ENCODE data around the gene SHC2.
"Not testable (repeated sequence)": the region's sequence is repeated elsewhere in the genome, so short reads cannot be mapped to it uniquely, and the experiment has no call there.

Gene SHC2

DNA sequence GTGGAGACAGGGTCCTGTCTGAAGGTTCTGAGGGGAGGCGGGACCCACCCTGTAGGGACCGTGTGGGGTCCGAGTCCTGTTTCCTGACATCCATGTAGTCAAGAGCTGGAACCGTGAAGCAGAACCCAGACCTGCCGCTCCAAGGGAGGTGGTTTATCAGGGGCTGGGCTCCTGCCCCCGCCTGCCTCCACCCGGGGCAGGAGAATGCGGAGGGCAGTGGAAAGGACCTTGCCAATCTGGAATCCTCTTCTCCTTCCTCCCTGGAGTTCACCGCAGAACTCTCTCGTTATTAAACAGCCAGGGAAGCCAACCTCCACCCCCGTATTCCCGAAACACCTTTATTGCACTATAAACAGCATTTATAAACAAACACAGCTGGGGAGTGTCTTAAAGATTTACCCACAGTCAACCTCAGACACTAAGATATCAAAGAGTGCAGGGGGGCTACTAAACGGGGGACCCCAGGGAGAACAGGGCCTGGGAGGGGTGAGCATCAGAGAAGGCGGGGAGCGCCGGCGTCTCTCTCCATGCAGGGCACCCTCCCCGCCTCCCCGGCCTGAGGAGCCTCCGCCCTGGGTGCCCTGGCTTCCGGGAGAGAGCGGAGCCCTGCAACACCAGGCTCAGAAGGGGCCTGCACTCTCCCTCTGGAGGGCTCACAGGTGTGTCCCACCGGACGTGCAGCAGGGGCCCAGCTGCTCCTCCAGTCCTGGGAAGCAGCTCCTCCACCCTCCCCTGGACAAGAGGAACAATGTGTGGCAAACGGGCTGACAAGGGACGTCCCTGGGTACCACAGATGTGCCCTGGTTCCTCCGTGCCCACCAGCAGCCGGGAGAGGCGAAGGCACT is 55.5 kb downstream of the SHC2 start:
- TF ChIP-seq TAF1 (IDR thresholded peaks at IDR 0.05; ENCODE audit: borderline replicate concordance, low read depth, low read length) = no peak
- TF ChIP-seq POLR2AphosphoS5 (IDR thresholded peaks at IDR 0.05; ENCODE audit: low read depth, low read length) = no peak
- no peak for TF ChIP-seq POLR2A (IDR thresholded peaks at IDR 0.05; ENCODE audit: low read depth, low read length)
- no peak for DNase-seq (ENCODE audit: insufficient read length)
- FAIRE-seq = no peak

DNA sequence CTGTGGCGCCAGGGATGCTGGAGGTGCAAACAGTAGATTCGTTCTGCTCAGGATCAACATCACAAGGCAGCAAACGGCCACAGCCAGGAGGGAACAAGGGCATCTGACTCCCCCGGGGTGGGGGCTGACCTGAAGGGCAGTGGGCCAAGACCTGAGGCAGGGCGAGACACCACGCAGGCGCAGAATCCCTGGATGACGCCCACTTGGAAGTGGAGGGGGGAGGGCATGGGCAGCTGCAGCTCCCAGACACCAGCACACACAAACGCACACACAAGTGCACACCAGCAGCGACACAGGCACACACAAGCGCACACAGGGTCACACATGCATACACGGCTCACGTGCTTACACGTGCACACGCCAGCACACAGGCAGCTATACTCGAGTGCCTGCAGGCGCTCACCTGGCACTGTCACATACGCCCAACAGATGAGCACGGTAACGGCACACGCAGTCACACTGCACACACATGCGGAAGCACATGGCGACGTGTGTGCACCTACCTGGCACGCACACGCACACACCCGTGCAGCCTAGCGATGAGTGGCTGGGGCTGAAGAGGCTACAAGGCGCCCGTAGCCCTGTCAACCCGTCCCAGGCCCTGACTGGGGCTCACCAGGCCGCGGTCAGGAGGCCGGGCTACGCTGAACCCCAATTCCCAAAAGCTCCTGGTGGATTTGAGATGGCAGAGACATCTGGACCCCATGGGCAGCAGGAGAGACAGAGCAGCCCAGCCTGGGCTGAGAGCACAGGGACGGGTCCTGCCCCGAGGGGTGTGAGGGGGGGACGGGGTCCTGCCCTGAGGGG is 57.4 kb downstream of the SHC2 start:
- TF ChIP-seq POLR2A (IDR thresholded peaks at IDR 0.05; ENCODE audit: low read depth, low read length) (no peak), POLR2AphosphoS5 (IDR thresholded peaks at IDR 0.05; ENCODE audit: low read depth, low read length) (no peak), TAF1 (IDR thresholded peaks at IDR 0.05; ENCODE audit: borderline replicate concordance, low read depth, low read length) (no peak)
- FAIRE-seq = no peak
- DNase-seq (ENCODE audit: insufficient read length) = no peak

DNA sequence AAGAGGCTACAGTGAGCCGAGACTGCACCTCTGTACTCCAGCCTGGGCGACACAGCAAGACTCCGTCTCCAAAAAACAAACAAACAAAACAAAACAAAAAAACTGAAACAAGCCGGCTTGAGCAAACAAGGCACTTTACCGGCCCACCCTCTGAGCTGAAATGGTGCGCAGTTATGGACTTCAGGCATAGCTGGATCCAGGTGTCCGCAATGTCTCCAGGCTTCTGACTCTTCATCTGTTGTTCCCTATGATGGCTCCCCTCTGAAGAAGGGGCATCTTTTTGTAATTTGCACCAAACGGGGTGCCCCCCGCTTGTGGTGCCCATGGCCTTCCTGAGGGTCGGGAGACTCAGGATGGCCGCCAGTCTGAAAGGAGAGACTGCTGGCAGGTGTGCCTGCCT is 58.0 kb downstream of the SHC2 start:
- FAIRE-seq (no peak), DNase-seq (ENCODE audit: insufficient read length) (no peak)
- TF ChIP-seq POLR2AphosphoS5 (IDR thresholded peaks at IDR 0.05; ENCODE audit: low read depth, low read length) = no peak
- TF ChIP-seq POLR2A (IDR thresholded peaks at IDR 0.05; ENCODE audit: low read depth, low read length) = no peak
- no peak for TF ChIP-seq TAF1 (IDR thresholded peaks at IDR 0.05; ENCODE audit: borderline replicate concordance, low read depth, low read length)

DNA sequence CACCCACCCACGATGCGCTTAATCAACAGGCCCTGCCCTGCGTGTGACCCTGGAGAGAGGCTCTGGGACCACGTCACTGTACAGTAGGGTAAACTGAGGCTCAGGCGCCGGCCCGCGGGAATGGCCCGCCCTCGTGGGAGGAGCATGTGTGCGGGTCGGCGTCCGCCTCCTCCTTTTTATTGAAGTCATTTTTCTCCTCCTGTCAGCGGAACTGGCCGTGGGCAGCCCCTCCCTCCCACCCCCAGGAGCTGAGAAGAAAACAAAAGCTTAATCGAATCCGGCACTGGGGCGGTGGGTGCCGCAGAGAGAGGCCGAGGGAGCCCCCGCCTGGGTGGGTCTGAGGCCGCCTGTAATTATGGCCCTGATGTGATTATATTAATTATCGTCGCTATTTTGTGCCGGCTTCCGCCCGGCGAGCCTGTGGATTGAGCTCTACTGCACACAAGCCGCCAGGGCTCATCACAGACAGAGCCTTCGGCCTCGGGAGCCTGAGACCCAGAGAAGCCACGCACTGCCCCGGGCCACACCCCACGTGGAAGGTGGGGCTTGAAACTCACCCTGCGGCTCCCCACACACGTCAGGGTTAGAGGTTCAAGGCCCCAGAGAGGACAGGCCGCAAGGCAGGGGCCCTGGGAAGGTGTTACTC is 58.8 kb downstream of the SHC2 start:
- TF ChIP-seq POLR2A (IDR thresholded peaks at IDR 0.05; ENCODE audit: low read depth, low read length) (no peak), TAF1 (IDR thresholded peaks at IDR 0.05; ENCODE audit: borderline replicate concordance, low read depth, low read length) (no peak), POLR2AphosphoS5 (IDR thresholded peaks at IDR 0.05; ENCODE audit: low read depth, low read length) (no peak)
- DNase-seq (ENCODE audit: insufficient read length) = no peak
- FAIRE-seq = no peak

DNA sequence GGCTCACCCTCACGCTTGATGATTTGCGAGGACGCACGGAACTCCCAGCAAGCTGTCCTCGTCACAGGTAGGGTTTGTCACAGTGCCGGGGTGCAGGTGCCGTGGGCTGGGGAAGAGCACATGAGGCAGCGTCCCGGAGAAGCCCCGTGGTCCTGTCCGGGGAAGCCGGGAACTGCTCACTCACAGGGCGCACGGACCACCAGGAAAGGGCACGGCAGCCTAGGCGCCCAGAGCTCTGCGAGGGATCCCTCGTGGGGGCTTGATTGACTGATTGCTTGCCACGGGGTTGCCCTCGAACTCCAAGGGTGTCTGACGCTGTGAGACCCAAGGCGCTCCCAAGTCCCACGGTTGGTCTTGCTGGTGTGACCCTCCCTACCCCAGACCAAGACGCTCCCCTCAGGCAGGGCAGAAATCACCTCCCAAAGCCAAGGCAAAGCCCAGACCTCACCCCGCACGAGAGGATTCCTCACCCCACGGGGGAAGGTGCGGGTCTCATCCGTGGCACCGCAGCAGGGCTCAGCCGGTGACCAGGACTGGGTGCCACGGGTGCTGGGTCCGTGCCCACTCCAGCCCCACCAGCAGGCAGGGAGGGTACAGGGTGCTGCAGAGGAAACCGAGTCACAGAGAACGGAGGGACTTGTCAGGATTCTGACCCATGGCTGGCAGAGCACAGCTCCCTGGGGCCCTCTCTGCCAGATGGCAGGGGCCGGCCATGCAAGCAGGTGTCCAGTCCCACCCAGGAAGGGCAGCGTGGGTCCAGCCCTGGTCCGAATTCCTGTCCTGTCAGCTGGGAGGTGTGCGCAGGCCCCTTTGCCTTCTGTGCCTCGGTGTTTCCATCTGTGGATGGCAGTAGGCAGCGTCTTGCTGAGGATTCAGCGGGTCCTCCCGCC is 59.6 kb downstream of the SHC2 start:
- TF ChIP-seq POLR2A (IDR thresholded peaks at IDR 0.05; ENCODE audit: low read depth, low read length) (no peak), POLR2AphosphoS5 (IDR thresholded peaks at IDR 0.05; ENCODE audit: low read depth, low read length) (no peak)
- no peak for FAIRE-seq
- no peak for DNase-seq (ENCODE audit: insufficient read length)

DNA sequence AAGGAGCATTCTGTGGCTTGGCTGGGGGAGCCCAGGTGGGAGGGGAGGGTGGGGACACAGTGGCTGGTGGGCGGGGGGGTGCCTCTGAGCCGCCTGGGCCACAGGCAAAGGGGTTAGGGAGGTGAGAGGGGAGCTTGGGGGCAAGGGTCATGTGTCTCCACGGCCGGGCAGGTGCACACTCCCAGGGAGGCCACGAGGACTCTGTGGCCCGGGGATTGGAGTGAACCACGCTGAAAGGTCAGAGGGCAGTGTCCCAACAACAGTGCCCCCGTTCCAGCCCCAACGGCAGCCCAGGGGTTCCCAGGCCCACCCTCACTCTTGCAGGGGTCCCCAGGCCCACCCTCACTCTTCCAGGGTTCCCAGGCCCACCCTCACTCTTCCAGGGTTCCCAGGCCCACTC is 61.5 kb downstream of the SHC2 start:
- no peak for FAIRE-seq
- DNase-seq (ENCODE audit: insufficient read length) = no peak
- TF ChIP-seq POLR2A (IDR thresholded peaks at IDR 0.05; ENCODE audit: low read depth, low read length) (no peak), TAF1 (IDR thresholded peaks at IDR 0.05; ENCODE audit: borderline replicate concordance, low read depth, low read length) (no peak), POLR2AphosphoS5 (IDR thresholded peaks at IDR 0.05; ENCODE audit: low read depth, low read length) (no peak)

DNA sequence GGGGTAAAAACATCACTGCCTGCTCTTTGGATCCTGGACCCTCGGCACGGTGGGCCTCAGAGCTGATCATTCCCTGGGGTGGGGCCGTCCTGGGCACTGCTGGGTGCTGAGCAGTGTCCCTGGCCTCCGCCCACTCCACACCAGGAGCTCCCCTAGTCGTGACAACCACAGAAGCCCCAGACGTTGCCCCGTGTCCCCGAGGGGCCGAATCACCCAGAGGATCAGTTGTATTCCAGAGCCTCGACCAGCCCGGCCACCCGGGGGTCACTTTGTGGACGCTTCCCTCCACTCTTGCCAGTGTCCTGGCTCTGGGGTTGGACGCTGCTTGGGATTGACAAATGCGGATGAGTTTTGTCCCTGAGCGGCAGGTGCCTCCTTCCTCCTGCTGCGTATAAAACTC is 62.1 kb downstream of the SHC2 start:
- FAIRE-seq (no peak), DNase-seq (ENCODE audit: insufficient read length) (no peak)
- TF ChIP-seq POLR2AphosphoS5 (IDR thresholded peaks at IDR 0.05; ENCODE audit: low read depth, low read length) = no peak
- TF ChIP-seq TAF1 (IDR thresholded peaks at IDR 0.05; ENCODE audit: borderline replicate concordance, low read depth, low read length) = no peak
- no peak for TF ChIP-seq POLR2A (IDR thresholded peaks at IDR 0.05; ENCODE audit: low read depth, low read length)

DNA sequence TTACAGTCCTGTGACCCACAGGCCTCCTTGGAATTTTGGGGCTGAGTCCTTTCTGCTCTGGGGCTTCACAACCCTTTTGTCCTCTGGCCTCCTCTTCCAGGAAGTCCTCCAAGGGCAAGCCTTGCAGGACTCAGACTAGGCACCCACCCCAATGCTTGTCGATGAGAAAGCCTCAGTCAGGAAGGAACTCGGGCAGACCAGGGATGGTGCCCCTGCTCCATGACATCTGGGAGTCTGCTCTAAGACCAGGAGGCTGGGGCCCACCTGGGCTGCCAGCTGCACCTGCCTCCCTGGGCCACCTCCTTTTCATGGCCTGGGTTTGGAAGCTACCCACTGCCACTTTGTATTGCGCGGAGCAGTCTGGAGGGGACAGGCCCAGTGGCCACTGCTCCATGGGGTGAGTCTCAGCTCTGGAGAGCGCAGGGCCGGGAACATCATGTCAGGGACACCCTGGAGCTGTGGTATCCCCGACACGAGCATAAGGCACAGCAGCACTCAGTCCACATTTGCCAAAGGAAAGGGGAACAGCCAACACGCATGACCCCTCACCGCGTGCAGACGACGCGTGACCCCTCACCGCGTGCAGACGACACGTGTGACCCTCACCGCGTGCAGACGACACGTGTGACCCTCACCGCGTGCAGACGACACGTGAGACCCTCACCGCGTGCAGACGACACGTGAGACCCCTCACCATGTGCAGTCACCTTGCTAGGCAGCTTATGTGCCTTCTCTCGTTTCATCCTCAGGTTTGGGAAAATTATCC is 62.7 kb downstream of the SHC2 start:
- no peak for FAIRE-seq
- no peak for DNase-seq (ENCODE audit: insufficient read length)

DNA sequence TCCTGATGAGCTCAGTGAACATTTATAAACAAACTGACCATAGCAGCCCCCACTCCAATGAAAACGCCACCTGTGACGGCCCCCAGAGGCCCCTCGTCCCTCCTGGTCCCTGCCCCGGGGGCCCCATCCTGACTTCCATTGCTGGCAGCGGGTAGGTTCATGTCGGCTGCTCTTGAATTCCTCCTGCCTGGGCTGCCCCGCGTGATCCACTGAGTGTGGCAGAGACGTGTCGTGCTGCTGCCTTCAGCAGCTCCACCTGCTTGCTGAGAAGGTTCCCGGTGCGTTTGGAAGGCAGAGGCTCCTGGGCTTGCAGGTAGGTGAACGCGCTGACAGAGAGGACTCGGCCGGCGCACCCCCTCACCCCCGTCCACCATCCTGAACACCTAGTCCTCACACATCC is 63.5 kb downstream of the SHC2 start:
- no peak for TF ChIP-seq POLR2AphosphoS5 (IDR thresholded peaks at IDR 0.05; ENCODE audit: low read depth, low read length)
- no peak for TF ChIP-seq POLR2A (IDR thresholded peaks at IDR 0.05; ENCODE audit: low read depth, low read length)
- TF ChIP-seq TAF1 (IDR thresholded peaks at IDR 0.05; ENCODE audit: borderline replicate concordance, low read depth, low read length) = no peak
- DNase-seq (ENCODE audit: insufficient read length) (no peak), FAIRE-seq (no peak)

More for the DNA sequence above, 62.7 kb downstream of the SHC2 start:
- TF ChIP-seq POLR2AphosphoS5 (IDR thresholded peaks at IDR 0.05; ENCODE audit: low read depth, low read length) (no peak), POLR2A (IDR thresholded peaks at IDR 0.05; ENCODE audit: low read depth, low read length) (no peak), TAF1 (IDR thresholded peaks at IDR 0.05; ENCODE audit: borderline replicate concordance, low read depth, low read length) (no peak)

DNA sequence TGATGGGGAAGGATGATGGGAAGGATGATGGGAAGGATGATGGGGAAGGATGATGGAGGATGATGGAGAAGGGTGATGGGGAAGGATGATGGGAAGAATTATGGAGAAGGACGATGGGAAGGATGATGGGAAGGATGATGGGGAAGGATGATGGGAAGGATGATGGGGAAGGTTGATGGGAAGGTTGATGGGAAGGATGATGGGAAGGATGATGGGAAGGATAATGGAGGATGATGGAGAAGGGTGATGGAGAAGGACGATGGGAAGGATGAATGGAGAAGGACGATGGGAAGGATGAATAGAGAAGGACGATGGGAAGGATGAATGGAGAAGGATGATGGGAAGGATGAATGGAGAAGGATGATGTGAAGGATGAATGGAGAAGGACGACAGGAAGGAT is 65.4 kb downstream of the SHC2 start:
- DNase-seq (ENCODE audit: insufficient read length) = no peak
- no peak for FAIRE-seq
- no peak for TF ChIP-seq POLR2AphosphoS5 (IDR thresholded peaks at IDR 0.05; ENCODE audit: low read depth, low read length)
- TF ChIP-seq POLR2A (IDR thresholded peaks at IDR 0.05; ENCODE audit: low read depth, low read length) = no peak
- TF ChIP-seq TAF1 (IDR thresholded peaks at IDR 0.05; ENCODE audit: borderline replicate concordance, low read depth, low read length) = no peak

DNA sequence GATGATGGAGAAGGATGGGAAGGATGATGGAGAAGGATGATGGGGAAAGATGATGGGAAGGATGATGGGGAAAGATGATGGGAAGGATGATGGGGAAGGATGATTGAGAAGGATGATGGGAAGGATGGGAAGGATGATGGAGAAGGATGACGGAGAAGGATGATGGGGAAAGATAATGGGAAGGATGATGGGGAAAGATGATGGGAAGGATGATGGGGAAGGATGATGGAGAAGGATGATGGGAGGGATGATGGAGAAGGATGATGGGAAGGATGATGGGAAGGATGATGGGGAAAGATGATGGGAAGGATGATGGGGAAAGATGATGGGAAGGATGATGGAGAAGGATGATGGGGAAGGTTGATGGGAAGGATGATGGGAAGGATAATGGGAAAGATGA is 66.0 kb downstream of the SHC2 start:
- DNase-seq (ENCODE audit: insufficient read length); FAIRE-seq: not testable (repeated sequence)

DNA sequence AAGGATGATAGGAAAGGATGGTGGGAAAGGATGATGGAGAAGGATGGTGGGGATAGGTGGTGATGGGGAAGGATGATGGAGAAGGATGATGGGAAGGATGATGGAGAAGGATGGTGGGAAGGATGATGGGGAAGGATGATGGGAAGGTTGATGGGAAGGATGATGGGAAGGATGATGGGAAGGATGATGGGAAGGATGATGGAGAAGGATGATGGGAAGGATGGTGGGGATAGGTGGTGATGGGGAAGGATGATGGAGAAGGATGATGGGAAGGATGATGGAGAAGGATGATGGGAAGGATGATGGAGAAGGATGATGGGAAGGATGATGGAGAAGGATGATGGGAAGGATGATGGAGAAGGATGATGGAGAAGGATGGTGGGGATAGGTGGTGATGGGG is 67.3 kb downstream of the SHC2 start:
- not testable (repeated sequence) for FAIRE-seq; DNase-seq (ENCODE audit: insufficient read length)

All from GM12892 (cell line).